Mucosa of stomach (tissue), 1 donor: Measurements from ENCODE around the gene ASB2.

ENCODE experiments used
- H3K27me3 ChIP-seq: one replicate; pipeline ENCODE4 v1.7.0; 2013; ENCODE audit warnings: mild to moderate bottlenecking, low read length; ENCODE audit not compliant: control insufficient read depth, insufficient read depth
- H3K36me3 ChIP-seq: one replicate; pipeline ENCODE4 v1.7.0; 2013; ENCODE audit warnings: low read length; ENCODE audit not compliant: control insufficient read depth, insufficient read depth
- H3K4me1 ChIP-seq: one replicate; pipeline ENCODE4 v1.7.0; 2013; ENCODE audit warnings: mild to moderate bottlenecking, low read length; ENCODE audit not compliant: control insufficient read depth, insufficient read depth
- H3K4me3 ChIP-seq: one replicate; pipeline ENCODE4 v1.7.0; 2013; ENCODE audit warnings: low read length
- H3K9ac ChIP-seq: one replicate; pipeline ENCODE4 v1.7.0; 2013; ENCODE audit warnings: mild to moderate bottlenecking, low read length, moderate library complexity
- H3K9me3 ChIP-seq: one replicate; pipeline ENCODE4 v1.7.0; 2013; ENCODE audit warnings: mild to moderate bottlenecking, low read length, moderate library complexity; ENCODE audit not compliant: control insufficient read depth
- donor health status: Pancreatic carcinoma.

Gene ASB2

DNA sequence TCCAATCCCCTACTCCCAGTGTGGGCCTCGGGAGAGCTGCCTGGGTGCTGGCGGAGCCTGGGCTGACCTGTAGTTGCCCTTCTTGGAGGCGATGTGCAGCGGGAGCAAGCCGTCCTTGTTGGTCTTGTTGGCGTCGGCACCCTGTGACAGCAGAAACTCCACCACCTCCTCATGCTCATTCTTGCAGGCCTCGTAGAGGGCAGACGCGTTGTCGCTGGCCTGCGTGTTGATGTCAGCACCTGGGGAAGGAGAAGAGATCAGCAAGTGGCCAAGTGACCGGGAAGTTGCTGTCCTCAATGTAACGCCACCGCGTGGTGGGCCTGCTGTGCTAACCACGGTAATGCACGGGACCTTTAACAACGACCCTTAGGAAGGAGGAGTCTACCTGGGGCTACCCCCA lies 29.1 kb downstream of the ASB2 start:
- H3K9ac ChIP-seq = no peak overlapping the region
- H3K4me3 ChIP-seq = no peak overlapping the region
- no peaks in the 10 kb centered on the region for H3K27me3 ChIP-seq
- H3K4me1 ChIP-seq = no peaks in the 10 kb centered on the region
- no peaks in the 10 kb centered on the region for H3K36me3 ChIP-seq
- H3K9me3 ChIP-seq = no peaks in the 10 kb centered on the region

DNA sequence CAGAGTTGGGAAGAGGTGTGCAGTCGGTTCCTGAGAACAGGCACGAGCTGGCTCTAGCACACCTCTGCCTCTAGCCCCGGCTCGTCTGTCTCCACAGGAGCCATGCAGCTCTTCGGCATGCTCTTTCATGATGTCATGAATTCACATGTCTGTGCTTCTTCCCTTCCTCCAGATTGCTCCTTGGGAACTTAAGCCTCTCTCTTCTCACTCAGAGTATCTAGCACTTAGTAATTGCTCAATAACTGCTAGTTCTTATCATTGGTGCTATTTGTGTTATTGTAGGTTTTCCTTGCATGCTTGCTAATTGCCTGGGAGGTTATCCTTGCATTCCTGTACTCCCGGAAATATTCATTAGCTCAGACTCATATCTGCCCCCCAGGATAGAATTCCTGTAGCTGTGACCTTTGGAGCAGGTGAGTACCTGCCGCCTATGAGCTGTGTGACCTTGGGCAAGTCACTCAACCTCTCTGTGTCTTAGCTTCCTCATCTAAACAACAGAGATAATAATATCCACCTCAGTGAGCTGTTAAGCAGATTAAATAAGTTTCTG lies 29.8 kb downstream of the ASB2 start:
- Histone ChIP-seq H3K27me3 (no peaks in the 10 kb centered on the region), H3K36me3 (no peaks in the 10 kb centered on the region), H3K9me3 (no peaks in the 10 kb centered on the region), H3K4me1 (no peaks in the 10 kb centered on the region), H3K9ac (no peak overlapping the region), H3K4me3 (no peak overlapping the region)

DNA sequence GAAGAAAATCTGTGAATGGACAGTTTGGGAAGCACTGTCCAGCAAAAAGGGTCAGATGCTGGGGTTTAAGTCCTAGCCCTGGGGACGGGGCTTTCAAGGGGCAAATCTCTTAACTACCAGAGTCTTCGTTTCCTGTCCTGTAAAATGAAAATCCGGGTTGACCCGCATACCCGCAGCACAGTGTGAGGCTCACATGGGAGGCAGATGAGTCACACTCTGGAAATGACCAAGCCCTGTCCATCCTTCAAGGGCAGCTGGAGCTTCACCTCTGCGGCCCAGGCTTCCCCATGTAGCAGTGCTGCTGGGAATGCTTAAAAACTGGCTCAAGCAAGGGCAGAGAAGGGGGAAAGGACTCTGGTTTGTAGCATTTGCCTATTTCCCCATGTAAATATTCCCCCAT lies 30.3 kb downstream of the ASB2 start:
- Histone ChIP-seq H3K9ac (no peak overlapping the region), H3K36me3 (no peaks in the 10 kb centered on the region), H3K4me3 (no peak overlapping the region), H3K4me1 (no peaks in the 10 kb centered on the region), H3K9me3 (no peaks in the 10 kb centered on the region), H3K27me3 (no peaks in the 10 kb centered on the region)

DNA sequence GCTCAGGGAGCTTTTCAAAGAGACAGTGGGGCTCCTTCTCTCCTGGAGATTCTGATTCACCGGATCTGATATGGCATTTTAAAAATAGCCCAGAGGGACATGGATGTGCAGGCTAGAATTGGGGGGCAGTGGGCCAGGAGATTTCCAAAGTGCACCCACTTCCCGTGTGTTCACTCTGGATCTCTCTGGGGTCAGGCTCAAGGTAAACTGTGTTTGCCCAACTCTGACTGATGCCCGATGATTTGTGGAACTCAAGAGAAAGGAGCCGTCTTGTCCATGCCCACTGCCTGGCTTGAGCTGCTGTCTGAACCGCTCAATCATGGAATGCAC lies 31.3 kb downstream of the ASB2 start:
- no peaks in the 10 kb centered on the region for H3K27me3 ChIP-seq
- H3K4me3 ChIP-seq = no peak overlapping the region
- no peaks in the 10 kb centered on the region for H3K9me3 ChIP-seq
- no peaks in the 10 kb centered on the region for H3K4me1 ChIP-seq
- H3K9ac ChIP-seq = no peak overlapping the region
- no peaks in the 10 kb centered on the region for H3K36me3 ChIP-seq

DNA sequence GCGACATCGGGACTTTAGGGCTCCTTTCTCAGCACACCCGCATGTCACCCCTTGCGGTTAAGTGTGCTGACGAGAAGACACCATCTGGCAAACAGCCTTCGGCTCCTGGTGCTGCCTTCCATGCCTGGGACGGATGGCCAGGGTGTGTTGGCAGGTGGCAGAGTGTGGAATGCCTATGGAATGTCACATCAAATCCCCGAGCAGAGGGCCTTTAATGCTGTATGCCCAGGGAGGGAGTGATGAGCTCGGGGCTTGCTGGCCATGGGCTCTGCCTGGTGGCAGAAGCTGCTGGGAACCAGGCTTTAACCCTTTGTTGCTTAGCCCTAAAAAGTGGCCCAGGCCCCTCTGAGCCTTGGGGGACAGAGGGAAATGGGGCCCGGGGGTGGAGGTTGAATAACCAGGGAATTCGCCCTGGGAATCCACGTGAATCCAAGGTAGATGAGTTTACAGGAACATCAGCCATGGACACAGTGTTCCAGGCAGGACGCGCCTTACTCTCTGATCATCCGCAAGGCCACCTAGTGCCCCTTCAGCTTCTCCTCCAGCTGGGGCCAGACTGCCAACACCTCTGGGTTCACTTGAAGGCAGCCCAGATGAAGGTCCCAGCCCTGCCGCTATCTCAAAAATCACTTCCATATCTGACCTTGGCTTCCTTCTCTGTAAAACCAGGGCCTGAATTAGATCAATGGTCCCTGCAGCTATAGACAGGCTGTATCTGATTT lies 31.9 kb downstream of the ASB2 start:
- Histone ChIP-seq H3K4me1 (no peaks in the 10 kb centered on the region), H3K9ac (no peak overlapping the region), H3K27me3 (no peaks in the 10 kb centered on the region), H3K9me3 (no peaks in the 10 kb centered on the region), H3K4me3 (no peak overlapping the region), H3K36me3 (no peaks in the 10 kb centered on the region)

DNA sequence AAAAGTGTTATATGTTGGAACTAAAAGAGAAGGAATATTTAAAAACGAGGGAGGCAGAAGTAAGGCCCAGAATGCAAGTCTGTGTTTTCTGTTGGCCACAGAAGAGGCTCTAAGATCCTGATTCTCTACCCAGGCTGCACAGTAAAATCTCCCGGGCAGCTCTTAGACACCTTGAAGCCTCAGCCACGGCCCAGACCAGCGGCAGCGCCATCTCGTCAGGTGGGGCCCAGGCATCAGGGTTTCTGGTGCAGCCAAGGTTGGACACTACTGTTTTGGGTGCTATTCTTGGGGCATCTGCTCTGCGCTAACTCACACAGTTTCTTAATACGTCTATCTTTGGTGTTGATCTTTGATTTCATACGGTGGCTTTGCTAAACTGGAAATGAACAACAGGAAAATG lies 32.4 kb downstream of the ASB2 start:
- Histone ChIP-seq H3K27me3 (peaks cover 4% of the 10 kb centered on the region), H3K4me1 (peaks cover 3% of the 10 kb centered on the region), H3K9ac (no peak overlapping the region), H3K36me3 (no peaks in the 10 kb centered on the region), H3K4me3 (no peak overlapping the region), H3K9me3 (no peaks in the 10 kb centered on the region)

DNA sequence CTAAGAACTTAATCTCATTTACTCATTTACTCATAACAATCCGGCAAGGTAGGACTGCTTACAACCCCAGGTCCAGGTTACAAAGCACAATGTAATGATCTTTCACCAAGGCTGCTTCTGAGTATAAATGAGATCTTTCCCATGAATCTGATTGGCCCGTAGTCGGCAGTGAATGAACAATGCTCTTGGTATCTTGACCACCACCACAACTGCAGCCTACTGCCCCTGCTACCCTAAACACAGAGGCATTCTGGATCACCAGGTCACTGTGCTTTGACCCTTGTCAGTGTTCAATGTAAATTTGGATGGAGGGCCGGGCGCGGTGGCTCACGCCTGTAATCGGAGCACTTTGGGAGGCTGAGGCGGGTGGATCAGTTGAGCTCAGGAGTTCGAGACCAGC lies 33.3 kb downstream of the ASB2 start:
- Histone ChIP-seq H3K36me3 (no peaks in the 10 kb centered on the region), H3K9ac (no peak overlapping the region), H3K9me3 (no peaks in the 10 kb centered on the region), H3K27me3 (peaks cover 9% of the 10 kb centered on the region), H3K4me3 (no peak overlapping the region), H3K4me1 (peaks cover 7% of the 10 kb centered on the region)

DNA sequence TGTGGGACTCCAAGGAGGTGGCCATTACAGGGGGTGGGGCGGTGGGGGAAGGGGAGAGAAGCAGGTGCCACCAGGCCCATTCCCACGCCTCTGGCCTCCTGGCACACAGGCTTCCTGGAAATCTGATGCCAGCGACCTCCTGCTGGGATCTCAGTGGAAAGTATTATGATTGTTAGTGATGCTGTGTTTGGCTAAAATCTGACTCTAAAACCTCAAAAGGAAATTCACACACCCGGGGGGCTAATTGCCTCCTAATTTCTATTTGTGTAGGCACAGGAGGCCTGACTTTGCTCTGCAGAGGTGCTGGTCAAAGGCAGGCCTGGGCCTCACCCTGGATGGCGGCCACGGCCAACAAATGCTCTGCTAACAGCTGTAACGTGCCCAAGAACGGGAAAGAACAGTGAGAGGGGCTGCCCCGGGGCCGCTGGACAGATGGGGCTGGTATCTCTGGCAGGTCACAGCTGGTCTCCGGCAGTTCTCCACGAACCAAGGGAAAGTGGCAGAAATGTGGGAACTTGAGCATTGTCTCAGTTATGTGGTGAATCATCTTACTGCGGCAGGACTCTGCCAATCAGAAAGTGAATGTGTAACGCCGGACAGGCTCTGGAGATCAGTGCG lies 35.0 kb downstream of the ASB2 start:
- no peaks in the 10 kb centered on the region for H3K36me3 ChIP-seq
- no peak overlapping the region for H3K9ac ChIP-seq
- H3K27me3 ChIP-seq = peaks cover 15% of the 10 kb centered on the region
- H3K9me3 ChIP-seq = no peaks in the 10 kb centered on the region
- H3K4me3 ChIP-seq = no peak overlapping the region
- H3K4me1 ChIP-seq = peaks cover 18% of the 10 kb centered on the region

DNA sequence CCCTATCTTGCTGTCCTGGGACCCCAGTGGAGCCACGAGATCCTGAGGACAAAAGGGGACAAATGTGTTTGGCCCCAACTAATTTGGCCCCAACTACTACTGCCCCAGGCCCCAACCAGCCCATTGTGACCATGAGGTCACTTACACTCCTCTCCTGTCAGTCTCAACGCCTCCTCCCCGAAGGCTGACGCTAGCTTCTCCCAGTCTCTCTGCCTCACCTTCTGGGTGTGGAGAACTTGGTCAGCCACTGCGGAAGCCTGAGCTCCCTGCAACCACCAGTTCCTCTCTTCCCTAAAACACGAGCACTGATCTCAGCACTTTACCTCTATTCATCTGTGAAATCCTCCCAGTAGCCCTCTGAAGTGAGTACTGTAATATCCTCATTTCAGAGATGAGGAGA lies 35.9 kb downstream of the ASB2 start:
- Histone ChIP-seq H3K9me3 (no peaks in the 10 kb centered on the region), H3K36me3 (no peaks in the 10 kb centered on the region), H3K9ac (no peak overlapping the region)

DNA sequence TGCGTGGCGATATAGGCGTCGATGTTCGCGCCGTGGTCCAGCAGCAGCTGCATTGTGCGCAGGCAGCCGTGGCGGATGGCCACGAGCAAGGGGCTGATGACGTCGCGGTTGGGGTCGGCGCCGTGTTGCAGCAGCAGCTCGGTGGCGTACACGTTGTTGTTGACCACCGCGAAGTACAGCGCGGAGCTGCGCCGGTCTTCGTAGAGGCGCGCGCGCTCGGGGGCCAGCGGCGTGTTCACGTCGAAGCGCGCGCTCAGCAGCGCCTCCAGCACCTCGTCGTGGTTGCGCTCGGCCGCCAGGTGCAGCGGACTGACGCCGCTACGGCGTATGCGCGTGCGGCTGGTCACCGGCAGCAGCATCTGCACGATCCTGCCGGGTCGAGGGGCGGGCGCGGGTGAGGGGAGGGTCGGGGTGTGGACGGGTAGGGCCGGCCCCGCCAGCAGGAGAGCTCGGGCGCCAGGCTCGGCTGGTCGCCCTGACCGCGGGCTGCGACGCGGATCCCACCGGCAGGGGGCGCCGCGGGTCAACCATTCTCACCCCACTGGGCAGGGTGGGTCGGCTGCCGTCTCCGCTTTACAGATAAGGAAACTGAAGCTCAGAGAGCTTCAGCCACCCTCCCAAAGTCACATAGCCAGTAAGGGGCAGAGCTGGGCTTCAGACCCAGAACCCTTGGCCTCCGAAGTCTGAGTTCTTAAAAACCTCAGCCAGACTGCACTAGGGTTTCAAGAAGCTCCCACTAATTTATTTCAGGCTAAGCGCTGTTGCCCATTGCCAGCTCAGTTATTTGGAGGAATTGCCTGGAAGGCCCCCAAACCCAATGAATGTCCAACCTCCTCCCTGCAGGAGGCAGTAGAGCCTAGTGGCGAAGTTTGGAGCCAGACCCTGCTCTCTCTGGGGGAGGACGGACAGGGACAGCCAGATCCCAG lies 36.8 kb downstream of the ASB2 start:
- H3K4me1 ChIP-seq = peaks cover 26% of the 10 kb centered on the region
- no peak overlapping the region for H3K4me3 ChIP-seq
- H3K9me3 ChIP-seq = no peaks in the 10 kb centered on the region
- H3K9ac ChIP-seq = no peak overlapping the region
- H3K27me3 ChIP-seq = peaks cover 15% of the 10 kb centered on the region
- no peaks in the 10 kb centered on the region for H3K36me3 ChIP-seq

More for the DNA sequence above, 35.9 kb downstream of the ASB2 start:
- Histone ChIP-seq H3K27me3 (peaks cover 15% of the 10 kb centered on the region), H3K4me3 (no peak overlapping the region), H3K4me1 (peaks cover 26% of the 10 kb centered on the region)

DNA sequence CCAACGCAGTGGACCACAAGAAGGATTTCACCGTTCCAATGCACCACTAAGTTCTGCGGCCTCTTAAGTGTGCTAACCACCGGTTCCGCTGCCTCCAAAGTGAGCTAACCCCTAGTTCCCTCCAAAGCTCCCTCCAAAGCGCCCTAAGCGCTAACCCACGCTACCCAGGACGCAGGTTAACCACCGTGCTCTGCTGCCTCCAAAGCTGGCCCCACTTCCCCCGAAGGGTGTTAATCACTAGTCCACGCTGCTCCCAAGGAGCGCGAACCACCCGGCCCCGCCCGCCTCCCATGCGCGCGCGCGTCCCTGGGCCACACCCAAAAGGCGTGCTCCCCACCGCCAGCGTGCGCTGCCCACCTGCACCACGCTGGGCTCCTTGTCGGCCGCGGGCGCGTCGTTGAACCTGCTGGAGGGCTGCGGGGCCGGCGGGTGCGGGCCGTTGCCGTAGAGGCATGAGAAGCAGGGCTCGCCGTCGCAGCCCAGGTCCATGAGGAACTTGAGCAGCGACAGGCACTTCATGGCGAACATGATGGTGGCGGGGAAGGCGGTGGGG lies 37.5 kb downstream of the ASB2 start:
- Histone ChIP-seq H3K4me1 (peaks cover 26% of the 10 kb centered on the region), H3K27me3 (peaks cover 15% of the 10 kb centered on the region), H3K9ac (no peak overlapping the region), H3K36me3 (no peaks in the 10 kb centered on the region), H3K9me3 (no peaks in the 10 kb centered on the region), H3K4me3 (no peak overlapping the region)

DNA sequence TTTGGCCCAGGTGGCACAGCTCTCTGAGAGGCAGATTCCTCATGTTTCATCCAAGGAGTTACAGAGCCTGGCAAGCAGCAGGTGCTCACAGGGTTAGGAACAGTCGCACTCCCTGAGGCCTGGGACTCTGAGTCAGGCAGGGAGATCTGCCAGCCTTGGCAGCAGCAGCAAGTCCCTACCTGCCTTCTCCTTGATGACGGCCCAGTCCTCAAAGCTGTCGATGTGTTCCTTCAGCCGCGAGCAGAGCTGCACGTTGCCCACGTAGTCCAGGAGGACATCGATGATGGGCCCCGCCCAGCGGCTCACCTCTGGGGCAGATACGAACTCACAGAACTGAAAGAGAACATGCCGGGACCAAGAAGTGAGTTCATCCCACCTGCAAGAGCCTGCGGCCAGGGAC lies 38.9 kb downstream of the ASB2 start:
- H3K36me3 ChIP-seq = no peaks in the 10 kb centered on the region
- H3K27me3 ChIP-seq = peaks cover 15% of the 10 kb centered on the region
- no peaks in the 10 kb centered on the region for H3K9me3 ChIP-seq
- no peak overlapping the region for H3K9ac ChIP-seq
- H3K4me3 ChIP-seq = no peak overlapping the region
- H3K4me1 ChIP-seq = peaks cover 26% of the 10 kb centered on the region
